Skin epidermis (tissue), 12 donors: ENCODE data around the gene ETFA.
A peak's percentile ranks its signal among the peaks of the same experiment; 100 is the strongest.

Experiments
- H3K27ac ChIP-seq, 21 experiments: fragments of 200-600 bp; sonication (generic) in 11 of 21; one replicate each; pipeline ENCODE4 v1.5.0; 2020; ENCODE audit warnings: mild to moderate bottlenecking in 3 of 21, inconsistent platforms in 2 of 21, moderate library complexity in 2 of 21
- H3K4me3 ChIP-seq, 7 experiments: fragments of 200-600 bp; sonication (generic) in 2 of 7; one replicate each; pipeline ENCODE4 v1.5.0; 2020; ENCODE audit warnings: inconsistent platforms in 2 of 7, mild to moderate bottlenecking in 2 of 7, moderate library complexity in 1 of 7

Gene ETFA

DNA sequence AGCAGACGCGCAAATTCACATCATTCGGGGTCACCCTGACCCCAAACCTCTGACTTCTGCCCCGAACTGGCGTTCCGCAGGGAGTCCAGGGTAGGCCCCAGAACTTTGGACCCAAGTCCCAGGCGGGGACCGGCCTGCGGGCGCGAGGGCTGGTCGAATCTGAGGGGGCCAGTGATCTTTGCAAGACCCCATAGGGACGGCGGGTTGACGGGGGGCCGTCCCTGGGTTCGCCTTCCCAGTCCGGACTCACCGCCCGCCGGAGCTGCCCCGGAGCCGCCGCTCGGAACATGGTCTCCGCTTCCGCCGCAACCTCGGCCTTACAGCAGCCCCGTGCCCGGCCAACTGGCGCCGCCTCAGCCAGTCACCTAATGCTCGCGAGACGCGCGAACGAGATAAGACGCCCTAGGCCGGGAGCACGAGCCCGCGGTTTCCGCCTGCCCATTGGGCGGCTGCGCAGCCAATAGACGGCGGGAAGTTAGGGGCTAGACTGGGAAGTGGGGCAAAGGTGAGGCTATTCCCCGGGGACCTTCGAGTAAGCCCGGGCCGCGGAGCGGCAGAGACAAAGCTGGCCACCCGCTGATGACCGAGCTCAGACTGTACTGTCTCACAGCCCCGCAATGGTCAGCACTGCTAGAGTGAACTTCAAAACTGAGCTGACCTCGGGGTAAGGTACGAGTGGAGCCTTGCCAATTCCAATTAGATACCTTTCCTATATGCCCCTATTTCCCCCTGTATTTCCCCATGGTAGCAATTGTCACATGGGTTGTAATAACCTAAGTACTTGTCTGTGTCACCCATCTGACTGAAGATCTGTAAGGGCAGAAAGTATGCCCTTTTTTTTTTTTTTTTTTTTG lies at the start of gene ETFA:
TSS of gene ETFA (minus strand) at position 370 of the 854 bp plus-strand sequence. CDS start at position 289, 81 bp downstream.
- Histone ChIP-seq H3K4me3 (peak within 1 kb of the TSS; percentile 50 to 86 (median 75)), H3K27ac (peak within 1 kb of the TSS; percentile 32 to 94 (median 87))

DNA sequence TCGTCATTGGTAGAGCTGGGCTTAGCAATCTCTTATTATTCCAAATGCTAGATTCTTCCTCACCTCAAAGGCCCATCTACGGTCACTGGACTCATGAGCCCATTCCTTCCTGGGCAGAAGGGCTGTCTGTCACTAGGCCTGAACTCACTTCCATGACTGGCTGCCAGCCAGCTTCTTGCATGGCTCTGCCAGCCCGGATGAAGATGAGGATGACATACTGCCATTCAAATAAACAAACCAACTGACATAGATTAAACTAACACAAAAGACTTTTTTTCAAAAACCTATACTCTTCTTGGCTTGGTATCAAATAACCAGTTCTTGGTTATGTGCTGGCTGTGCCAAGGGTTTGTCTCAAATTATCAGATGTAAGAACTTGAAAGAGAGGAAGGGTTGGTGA lies 49.1 kb upstream of the ETFA start:
- no peak overlapping the region for H3K27ac ChIP-seq

DNA sequence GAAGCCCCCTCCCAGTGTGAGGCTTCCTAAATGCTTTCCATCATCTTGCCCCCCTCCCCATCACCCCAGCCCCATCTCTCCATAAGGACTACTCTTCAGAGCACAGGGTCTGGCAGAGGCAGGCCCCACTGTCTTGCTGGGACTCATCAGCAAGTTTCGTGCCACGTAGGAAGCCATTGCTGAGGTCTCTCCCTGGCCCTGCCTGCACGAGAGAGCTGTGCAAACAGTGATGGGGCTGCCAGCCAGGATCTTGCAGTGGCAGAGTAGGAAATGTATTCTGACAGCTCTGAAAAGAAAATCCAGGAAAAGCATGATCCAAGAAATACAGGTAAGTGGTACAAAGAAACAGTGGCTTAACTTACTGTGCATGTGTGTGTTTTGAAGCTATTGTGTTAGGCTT lies 47.9 kb upstream of the ETFA start:
- Histone ChIP-seq H3K27ac (no peak overlapping the region), H3K4me3 (no peak overlapping the region)

More for the DNA sequence above, 49.1 kb upstream of the ETFA start:
- H3K4me3 ChIP-seq, result no peak overlapping the region

- Histone ChIP-seq H3K27ac (no peak overlapping the region), H3K4me3 (no peak overlapping the region)
Measured at GRCh38 chr15:76358453-76358852, 47.2 kb upstream of the ETFA start.

DNA sequence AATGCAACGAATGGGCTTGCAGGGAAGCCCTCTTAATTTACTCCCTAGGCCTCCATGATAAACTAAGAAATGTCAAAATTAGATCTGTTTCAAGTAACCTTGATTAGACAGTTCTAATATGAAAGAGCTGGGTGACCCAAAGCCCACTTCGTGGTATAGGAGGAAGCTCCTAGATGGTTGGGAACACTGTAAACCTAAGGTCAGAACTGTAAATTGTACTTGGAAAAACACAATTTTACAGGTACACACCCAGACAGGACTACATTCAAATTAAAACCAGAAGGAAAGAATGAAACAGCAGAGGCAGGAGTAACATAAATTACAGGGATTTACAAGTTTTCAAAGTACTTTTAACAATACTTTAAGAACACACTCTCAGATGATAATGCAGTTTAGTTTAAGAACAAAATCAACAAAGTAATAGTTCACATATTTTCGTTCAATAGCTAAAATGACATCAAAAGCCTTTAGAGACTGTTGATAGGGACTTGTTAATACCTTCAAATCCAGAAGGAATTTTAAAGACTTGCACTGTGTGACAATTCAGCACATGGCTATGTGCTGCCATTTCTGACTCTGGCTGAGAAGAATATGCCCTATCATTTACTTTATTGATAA lies 43.7 kb upstream of the ETFA start:
- Histone ChIP-seq H3K4me3 (no peak overlapping the region), H3K27ac (no peak overlapping the region)

- H3K4me3 ChIP-seq, result no peak overlapping the region
- H3K27ac ChIP-seq, result no peak overlapping the region
Measured at GRCh38 chr15:76353903-76354302, 42.6 kb upstream of the ETFA start.

DNA sequence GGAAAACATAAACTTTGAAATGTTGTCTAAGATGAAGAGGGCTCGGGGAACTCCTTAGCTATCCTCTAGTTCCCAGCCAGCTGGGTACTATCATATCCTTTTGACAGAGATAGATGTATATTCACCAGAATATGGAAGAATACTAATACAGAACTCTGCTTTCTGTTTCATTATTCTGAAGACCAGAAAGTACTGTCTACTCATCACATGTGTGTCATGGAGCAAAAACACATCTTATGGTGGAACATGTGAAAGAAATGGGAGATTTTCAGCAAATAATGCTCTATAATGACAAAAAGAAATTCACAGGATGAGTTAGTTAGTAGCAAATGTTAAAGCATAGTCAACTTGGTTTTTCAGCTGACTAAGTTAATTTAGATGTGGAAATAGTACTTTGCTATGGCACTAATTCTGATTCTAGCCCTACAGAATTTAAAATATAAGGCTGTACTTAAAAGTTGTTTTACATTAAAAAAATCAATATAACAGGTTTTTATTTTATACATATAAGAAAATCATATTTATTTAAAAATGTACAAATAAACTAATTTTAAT lies 41.8 kb upstream of the ETFA start:
- Histone ChIP-seq H3K27ac (no peak overlapping the region), H3K4me3 (no peak overlapping the region)

GRCh38 chr15:76349301-76350070 lies 38.2 kb upstream of the ETFA start:
- no peak overlapping the region for H3K4me3 ChIP-seq

GRCh38 chr15:76347482-76348055 lies 36.3 kb upstream of the ETFA start:
- no peak overlapping the region for H3K27ac ChIP-seq
- peak overlapping the region in 1 of 7 experiments; percentile 33 for H3K4me3 ChIP-seq

More at GRCh38 chr15:76349301-76350070, 38.2 kb upstream of the ETFA start:
- H3K27ac ChIP-seq, result no peak overlapping the region

DNA sequence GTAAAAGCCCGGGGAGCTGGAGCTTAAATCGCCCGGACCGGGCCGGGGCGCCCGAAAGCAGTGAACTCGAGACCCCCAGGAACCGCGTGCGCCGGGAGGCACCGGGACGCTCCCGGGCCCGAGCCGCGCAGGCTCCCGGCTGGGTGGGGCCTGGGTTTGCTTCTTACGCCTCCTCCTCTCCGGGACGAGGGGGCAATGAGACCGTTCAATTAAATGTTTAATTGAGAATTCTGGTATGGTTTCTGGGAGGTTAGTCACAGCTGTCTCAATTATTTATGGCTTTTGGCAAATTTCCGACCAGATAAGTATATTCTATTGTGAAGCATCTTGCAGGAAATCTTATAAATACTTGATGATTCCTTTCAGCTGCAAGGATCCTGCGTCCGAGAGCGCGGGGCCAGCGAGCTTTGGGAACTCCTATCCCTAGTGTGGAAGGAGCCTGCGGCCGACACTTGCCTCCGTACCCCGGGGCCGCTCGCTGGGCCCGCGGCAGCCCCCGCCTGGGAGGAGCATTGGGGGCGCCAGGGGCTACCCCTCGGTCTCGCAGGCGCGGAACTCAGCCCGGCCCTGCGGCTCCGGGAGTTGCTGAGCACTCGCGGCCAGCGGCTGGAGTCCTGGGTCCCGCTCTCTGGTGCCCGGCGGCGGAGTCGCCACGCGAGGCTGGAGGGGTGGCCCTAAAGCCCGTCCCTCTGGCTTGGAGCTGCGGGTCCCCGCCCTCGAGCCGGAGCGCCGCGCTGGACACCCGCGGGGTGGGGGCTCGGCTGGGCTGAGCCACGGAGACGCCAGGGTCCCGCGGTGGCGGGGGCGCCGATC lies 35.6 kb upstream of the ETFA start:
- no peak overlapping the region for H3K27ac ChIP-seq

GRCh38 chr15:76345880-76346668 lies 34.8 kb upstream of the ETFA start:
- Histone ChIP-seq H3K27ac (no peak overlapping the region), H3K4me3 (peak overlapping the region; percentile 25 to 47 (median 34))

More for the DNA sequence above, 35.6 kb upstream of the ETFA start:
- H3K4me3 ChIP-seq, result peak overlapping the region; percentile 25 to 47 (median 34)

GRCh38 chr15:76345583-76345879 lies 34.3 kb upstream of the ETFA start:
- Histone ChIP-seq H3K27ac (no peak overlapping the region), H3K4me3 (peak overlapping the region in 2 of 7 experiments; percentile 45 to 47)

GRCh38 chr15:76344893-76345582 lies 33.8 kb upstream of the ETFA start:
- Histone ChIP-seq H3K27ac (no peak overlapping the region), H3K4me3 (no peak overlapping the region)

DNA sequence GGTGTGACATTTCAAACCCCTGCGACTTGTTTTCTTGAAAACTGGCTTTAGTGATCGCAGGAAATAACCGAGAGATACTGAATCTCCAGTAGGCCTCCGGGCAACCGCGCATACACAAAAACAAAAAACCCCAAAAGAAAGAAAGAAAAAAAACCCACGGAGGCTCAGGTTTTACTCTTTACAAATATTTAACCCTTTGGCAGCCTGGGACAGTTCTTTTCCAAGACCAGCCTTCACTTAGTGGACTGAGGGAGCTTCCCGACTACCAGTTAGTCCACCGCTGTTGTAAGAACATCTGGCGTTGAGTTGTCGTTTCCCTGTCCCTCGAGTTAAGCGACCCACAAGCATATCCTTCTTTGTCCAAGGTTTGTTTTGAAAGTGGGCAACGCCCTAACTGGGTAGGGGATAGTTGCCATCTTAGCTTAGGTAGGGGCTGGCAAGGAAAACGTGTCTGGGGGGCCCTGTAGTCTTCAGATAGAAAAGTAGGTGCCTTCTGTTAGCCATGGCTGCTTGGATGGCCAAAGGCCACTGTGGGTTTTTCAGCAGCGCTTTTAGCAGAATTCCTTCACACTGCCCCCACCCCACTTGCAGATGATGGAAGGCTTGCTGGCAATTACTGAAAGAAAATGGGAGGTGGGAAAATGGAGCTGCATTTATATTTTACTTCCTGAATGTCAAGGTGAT lies 32.2 kb upstream of the ETFA start:
- no peak overlapping the region for H3K27ac ChIP-seq
- H3K4me3 ChIP-seq, result no peak overlapping the region

DNA sequence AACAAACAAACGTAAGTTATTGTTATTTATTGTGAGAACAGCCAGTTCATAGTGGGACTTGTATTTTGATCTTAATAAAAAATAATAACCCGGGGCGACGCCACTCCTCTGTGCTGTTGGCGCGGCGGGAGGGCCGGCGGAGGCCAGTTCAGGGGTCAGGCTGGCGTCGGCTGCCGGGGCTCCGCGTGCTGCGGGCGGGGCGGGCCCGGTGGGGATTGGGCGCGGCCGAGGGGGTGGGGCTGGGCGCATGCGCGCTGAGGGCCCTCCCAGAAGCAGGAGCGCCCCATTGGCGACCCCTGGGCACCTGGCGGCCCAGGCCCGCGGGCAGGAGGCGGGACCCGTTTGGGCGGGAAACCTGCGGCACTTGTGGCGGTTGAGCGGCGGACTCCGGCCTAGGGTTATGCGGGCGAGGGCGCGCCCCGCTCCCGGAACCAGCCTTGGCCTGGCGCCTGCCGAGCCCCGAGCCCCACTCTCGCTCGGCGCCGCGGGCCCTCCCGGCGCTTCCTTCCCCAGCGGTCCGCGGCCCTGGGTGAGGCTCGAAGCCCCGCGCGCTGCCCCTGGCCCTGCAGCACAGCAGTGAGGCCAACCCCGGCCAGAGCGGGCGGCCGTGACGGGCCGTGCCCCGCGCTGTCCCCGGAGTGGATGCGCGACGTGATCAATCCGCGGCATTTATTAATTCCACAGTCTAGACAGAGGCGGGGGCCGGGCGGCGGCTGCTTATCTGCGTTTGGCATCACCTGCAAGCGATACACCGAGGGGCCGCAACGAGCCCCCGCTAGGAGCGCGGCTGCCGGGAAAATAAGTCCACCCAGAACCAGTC lies 31.3 kb upstream of the ETFA start:
- H3K4me3 ChIP-seq, result peak overlapping the region in 3 of 7 experiments; percentile 4 to 17 (median 13)
- H3K27ac ChIP-seq, result no peak overlapping the region

DNA sequence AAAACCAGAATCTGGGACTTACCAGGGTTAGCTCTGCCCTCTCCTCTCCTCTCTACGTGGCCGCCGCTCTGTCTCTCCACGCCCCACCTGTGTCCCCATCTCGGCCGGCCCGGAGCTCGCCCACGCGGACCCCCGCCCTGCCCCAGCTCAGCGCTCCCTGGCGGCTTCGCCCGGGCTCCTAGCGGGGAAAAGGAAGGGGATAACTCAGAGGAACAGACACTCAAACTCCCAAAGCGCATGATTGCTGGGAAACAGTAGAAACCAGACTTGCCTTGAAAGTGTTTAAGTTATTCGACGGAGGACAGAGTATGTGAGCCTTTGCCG lies 30.8 kb upstream of the ETFA start:
- Histone ChIP-seq H3K4me3 (peak overlapping the region in 1 of 7 experiments; percentile 5), H3K27ac (no peak overlapping the region)
